GM12864 (cell line): ENCODE results near the gene SERPINE2.

Experiments used
- DNase-seq: peaks from one replicate; pipeline ENCODE4 v3.0.0-alpha.2; 2011; ENCODE audit warnings: low read depth
- H3K4me3 ChIP-seq: 2 replicates; pipeline ENCODE4 v1.5.1; 2011; ENCODE audit warnings: mild to moderate bottlenecking, low read depth, low read length, control low read depth
- CTCF ChIP-seq: IDR thresholded peaks from 2 replicates; pipeline ENCODE4 v1.5.1; 2011; ENCODE audit warnings: low read depth, mild to moderate bottlenecking, moderate library complexity, low read length, control low read depth, inconsistent platforms; ENCODE audit errors: missing control alignments

SERPINE2 gene

DNA sequence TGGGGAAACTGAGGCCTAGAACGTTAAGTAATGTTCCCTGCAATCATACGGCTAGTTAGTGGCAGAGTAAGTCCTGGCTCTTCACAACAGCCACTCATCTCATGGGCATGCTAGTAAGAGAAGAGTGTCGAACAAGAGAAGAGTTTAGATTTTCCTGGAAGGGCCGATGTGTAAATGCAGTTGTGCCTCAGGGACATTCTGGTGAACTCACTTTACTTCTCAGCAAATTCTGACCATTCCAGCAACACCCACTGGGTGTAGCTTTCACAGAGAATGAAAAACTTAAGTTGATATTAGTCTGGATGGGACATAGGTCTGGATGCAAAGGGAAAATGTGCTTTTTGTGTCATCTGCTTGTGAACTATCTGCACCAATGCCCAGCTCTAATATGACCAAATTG is 58.3 kb downstream of the SERPINE2 start:
- TF ChIP-seq CTCF = no peak
- H3K4me3 ChIP-seq = no peak overlapping the region
- DNase-seq = no peak

- H3K4me3 ChIP-seq = no peak overlapping the region
- DNase-seq = no peak
- no peak for TF ChIP-seq CTCF
Measured at GRCh38 chr2:223980397-223980735, 58.7 kb downstream of the SERPINE2 start.

- TF ChIP-seq CTCF = no peak
- H3K4me3 ChIP-seq = no peak overlapping the region
- no peak for DNase-seq
Measured at GRCh38 chr2:223979730-223980396, 59.2 kb downstream of the SERPINE2 start.

GRCh38 chr2:223978451-223978850 is 60.6 kb downstream of the SERPINE2 start:
- no peak for TF ChIP-seq CTCF
- no peak overlapping the region for H3K4me3 ChIP-seq
- DNase-seq = no peak

- DNase-seq = no peak
- TF ChIP-seq CTCF = no peak
- no peak overlapping the region for H3K4me3 ChIP-seq
Measured at GRCh38 chr2:223976635-223977226, 62.4 kb downstream of the SERPINE2 start.

DNA sequence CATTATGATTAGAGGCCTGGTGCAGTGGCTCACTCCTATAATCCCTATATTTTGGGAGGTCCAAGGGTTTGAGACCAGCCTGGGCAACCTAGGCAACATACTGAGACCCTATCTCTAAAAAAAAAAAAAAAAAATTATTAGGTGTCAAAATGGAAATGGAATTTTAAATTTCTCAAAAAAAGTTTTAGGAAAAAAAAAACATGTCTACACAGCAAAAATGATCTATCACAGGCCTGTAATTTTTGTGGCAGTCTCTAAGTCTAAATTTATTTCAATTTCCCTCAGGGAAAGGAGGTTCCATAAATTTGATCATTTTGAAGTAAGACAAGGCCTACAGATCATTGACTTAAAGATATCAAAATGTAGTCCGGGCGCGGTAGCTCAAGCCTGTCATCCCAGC is 65.5 kb downstream of the SERPINE2 start:
- no peak overlapping the region for H3K4me3 ChIP-seq
- no peak for TF ChIP-seq CTCF
- DNase-seq = no peak

- H3K4me3 ChIP-seq = no peak overlapping the region
- no peak for DNase-seq
- no peak for TF ChIP-seq CTCF
Measured at GRCh38 chr2:223972656-223973102, 66.4 kb downstream of the SERPINE2 start.
